Measurements from ENCODE around the gene ACBD4.
A peak's percentile ranks its signal among the peaks of the same experiment; 100 is the strongest.

ACBD4 gene, protein sequence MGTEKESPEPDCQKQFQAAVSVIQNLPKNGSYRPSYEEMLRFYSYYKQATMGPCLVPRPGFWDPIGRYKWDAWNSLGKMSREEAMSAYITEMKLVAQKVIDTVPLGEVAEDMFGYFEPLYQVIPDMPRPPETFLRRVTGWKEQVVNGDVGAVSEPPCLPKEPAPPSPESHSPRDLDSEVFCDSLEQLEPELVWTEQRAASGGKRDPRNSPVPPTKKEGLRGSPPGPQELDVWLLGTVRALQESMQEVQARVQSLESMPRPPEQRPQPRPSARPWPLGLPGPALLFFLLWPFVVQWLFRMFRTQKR

GRCh38 chr17:45135192-45135977 is at the start of gene ACBD4:
ACBD4 (plus strand) TSS chr17:45135687; CDS start chr17:45136145, 458 bp downstream.
- peak; percentile 97 for DNase-seq

DNA sequence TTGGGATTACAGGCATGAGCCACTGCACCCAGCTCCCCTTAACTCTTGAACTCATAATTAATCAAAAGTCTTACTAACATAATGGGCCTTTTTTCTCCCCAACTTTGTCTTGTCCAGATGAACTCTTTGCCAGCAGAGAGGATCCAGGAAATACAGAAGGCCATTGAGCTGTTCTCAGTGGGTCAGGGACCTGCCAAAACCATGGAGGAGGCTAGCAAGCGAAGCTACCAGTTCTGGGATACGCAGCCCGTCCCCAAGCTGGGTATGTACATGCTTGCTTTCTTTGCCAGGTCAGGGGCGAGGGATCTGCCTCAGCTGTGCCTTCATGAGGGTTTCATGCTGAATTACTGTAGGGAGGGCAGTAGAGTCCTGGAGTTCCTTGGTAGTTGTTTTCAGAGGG is 49.1 kb upstream of the ACBD4 start:
- no peak for DNase-seq

- DNase-seq: no peak
Observed at GRCh38 chr17:45086865-45087503, 48.5 kb upstream of the ACBD4 start.

- DNase-seq: no peak
Observed at GRCh38 chr17:45087504-45087975, 47.9 kb upstream of the ACBD4 start.

DNA sequence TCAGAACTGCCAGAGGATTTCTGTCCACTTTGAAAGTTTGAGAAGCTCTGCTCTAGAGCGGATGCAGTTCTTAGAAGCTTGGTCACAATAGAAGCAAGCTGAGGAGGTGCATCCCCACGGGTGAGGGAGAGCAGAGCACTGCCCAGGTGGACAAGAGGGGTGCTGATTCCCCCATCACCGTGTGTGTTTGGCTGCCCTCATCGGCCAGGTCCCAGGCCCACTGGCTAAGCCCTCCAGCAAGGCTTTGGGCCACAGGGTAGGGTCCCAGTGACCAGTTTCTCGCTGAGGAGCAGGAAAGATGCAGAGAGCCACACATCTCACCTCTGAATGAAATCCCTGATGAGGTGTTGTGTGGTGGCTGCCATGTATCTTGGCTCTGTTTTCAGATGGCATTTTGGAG is 47.5 kb upstream of the ACBD4 start:
- DNase-seq: no peak

- DNase-seq: no peak
Observed at GRCh38 chr17:45088741-45089140, 46.7 kb upstream of the ACBD4 start.

DNA sequence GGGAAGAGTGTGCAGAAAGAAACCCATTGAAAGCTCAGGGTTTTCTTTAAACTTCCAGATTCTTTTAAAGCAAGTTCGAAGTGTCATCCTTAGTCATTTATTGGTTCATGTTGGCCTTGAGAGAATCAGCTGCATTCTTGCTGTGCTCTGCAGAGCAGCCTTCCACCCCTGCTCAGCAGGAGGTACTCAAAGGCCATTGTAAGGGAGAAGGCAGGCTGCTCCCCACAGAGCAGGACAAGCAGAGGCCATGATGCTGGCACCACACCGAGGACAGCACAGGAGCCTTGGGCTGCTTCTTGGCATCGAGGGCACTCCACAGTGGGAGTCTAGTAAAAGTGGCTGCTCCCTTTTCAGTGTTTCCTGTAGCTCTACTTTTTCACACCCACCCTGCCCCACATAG is 44.8 kb upstream of the ACBD4 start:
- no peak for DNase-seq

GRCh38 chr17:45091778-45092425 is 43.6 kb upstream of the ACBD4 start:
- no peak for DNase-seq

DNA sequence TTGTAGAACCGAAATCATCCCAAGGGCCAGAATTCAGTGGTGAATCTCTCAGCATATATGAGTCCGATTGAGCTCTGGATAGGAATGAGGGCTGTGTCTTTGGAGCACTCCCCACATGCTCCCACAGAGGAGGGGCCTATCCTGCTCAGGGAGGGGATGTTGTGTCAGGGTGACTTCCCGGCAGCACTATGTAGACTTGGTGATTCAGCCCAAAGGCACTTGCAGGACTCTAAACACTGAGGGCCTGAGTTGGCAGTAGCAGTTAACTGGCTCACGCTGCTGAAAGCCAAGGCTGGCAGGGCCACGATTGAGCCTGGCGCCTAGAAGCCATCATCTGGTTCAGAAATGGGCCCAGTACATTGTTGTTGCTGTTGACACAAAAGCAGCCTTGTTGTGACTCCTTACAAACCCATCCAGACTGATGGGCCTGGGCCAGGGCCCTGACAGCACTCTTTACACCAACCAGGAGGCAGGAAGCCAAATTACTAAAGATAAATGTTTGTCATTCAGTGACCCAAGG is 42.5 kb upstream of the ACBD4 start:
- no peak for DNase-seq

- DNase-seq: no peak
Observed at GRCh38 chr17:45093444-45094110, 41.9 kb upstream of the ACBD4 start.

GRCh38 chr17:45096141-45096540 is 39.3 kb upstream of the ACBD4 start:
- peak; percentile 47 for DNase-seq

GRCh38 chr17:45096926-45097325 is 38.6 kb upstream of the ACBD4 start:
- no peak for DNase-seq

- DNase-seq: peak; percentile 91
Observed at GRCh38 chr17:45098081-45098868, 37.2 kb upstream of the ACBD4 start.

- peak; percentile 85 for DNase-seq
Observed at GRCh38 chr17:45098869-45099616, 36.4 kb upstream of the ACBD4 start.

- DNase-seq: no peak
Observed at GRCh38 chr17:45101546-45101882, 34.0 kb upstream of the ACBD4 start.

GRCh38 chr17:45101883-45102811 is 33.3 kb upstream of the ACBD4 start:
- DNase-seq: no peak

DNA sequence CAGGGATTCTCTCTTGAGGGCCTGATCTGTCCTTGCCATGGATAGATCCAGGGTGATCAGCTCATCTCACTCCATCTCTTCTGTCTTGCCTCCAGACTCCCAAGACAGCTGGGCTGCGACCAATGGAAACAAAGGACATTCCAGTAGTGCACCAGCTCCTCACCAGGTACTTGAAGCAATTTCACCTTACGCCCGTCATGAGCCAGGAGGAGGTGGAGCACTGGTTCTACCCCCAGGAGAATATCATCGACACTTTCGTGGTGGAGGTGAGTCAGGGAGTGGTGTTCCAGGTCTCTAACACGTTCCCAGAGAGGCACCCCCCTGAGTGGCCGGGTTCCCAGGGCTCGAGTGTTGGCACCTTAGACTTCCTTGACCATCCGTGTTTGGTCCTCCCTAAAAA is 32.6 kb upstream of the ACBD4 start:
- no peak for DNase-seq

GRCh38 chr17:45103269-45103795 is 32.2 kb upstream of the ACBD4 start:
- no peak for DNase-seq

DNA sequence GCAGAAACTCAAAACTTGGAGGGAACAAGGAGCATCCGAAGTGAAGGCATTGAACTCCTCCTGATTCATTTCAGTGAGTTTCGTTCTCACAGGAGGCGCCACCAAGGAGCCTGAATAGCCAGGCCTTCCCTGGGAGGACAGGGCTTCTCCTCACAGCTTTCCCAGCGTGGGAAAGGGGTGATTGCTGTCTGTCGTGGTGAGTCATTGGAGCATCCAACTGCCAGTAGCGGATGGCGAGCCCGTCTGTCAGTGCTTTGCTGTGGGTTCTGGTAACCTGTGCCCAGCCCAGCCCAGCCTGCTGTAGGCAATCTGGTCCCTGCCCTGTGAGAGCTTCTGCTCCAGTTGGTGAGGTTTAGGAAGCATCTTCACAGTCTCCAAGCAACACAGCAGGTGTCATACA is 31.5 kb upstream of the ACBD4 start:
- no peak for DNase-seq

- DNase-seq: no peak
Observed at GRCh38 chr17:45104497-45104896, 31.0 kb upstream of the ACBD4 start.

Measured in NCI-H1694 (cell line).